ENCODE results near the gene IFI44L. TPM values are rescaled to one million over a fixed set of nuclear protein-coding genes. Genes with fewer than 3 reads are reported as not detected.

The IFI44L gene
- polyA plus RNA-seq, 1 donor (not counting 4 experiments of a cell fraction or from before 2014, with no cell fraction given): 34.8 TPM

DNA sequence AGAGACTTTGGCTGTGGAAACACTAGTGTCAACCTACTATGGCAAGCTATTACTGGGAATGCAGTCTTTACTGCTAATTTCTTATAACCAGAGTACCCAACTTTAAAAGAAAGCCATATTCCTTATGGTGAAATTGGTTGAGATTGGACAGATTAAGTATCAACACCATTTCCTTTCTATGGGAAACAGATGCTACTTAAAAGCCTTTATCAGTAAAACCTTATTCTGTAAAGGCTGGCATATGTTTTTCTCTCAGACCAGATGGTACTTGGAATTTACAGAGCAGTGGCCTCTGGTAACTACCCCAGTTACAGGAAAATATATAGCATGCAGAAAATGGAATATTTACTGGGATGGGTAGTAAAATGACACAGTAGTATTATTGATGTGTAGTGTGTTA, 48.2 kb downstream of the IFI44L start:
- Histone ChIP-seq H3K4me2 (ENCODE audit: control insufficient read depth, extremely low read depth, insufficient read depth, low read depth, low read length) (no peak overlapping the region), H3K9ac (ENCODE audit: control insufficient read depth, extremely low read depth, insufficient read depth, low read length) (no peak overlapping the region), H3K79me2 (ENCODE audit: control insufficient read depth, insufficient read depth, low read length) (no peaks in the 10 kb centered on the region), H3K4me1 (ENCODE audit: control insufficient read depth, extremely low read depth, insufficient read depth, low read length) (no peaks in the 10 kb centered on the region), H3K27ac (ENCODE audit: control insufficient read depth, insufficient read depth, low read length) (no peak overlapping the region), H3K4me3 (ENCODE audit: control insufficient read depth in 2 of 3, extremely low read depth in 1 of 3, insufficient read depth in 2 of 3, low read depth in 1 of 3, low read length in 3 of 3) (no peak overlapping the region), H3K36me3 (ENCODE audit: control insufficient read depth in 2 of 2, extremely low read depth in 1 of 2, insufficient read depth in 2 of 2, low read length in 2 of 2) (peaks cover 0 to 2% of the 10 kb centered on the region in 2 experiments), H4K20me1 (ENCODE audit: control insufficient read depth, extremely low read depth, insufficient read depth, low read length) (no peaks in the 10 kb centered on the region), H3K9me3 (ENCODE audit: control insufficient read depth, low read depth, low read length) (no peaks in the 10 kb centered on the region), H2AFZ (ENCODE audit: control insufficient read depth, low read length) (no peak overlapping the region), H3K27me3 (ENCODE audit: control insufficient read depth, extremely low read depth, insufficient read depth, low read length) (no peaks in the 10 kb centered on the region), H3K9me1 (ENCODE audit: control insufficient read depth, extremely low read depth, insufficient read depth, low read length) (no peaks in the 10 kb centered on the region)
- dilution Hi-C loops (cut with MboI; ENCODE audit: extremely low pct_ligation_motif_present, low sequenced_read_pairs): no loop called here
- no peak for FAIRE-seq
- TF ChIP-seq, protein P1, sequence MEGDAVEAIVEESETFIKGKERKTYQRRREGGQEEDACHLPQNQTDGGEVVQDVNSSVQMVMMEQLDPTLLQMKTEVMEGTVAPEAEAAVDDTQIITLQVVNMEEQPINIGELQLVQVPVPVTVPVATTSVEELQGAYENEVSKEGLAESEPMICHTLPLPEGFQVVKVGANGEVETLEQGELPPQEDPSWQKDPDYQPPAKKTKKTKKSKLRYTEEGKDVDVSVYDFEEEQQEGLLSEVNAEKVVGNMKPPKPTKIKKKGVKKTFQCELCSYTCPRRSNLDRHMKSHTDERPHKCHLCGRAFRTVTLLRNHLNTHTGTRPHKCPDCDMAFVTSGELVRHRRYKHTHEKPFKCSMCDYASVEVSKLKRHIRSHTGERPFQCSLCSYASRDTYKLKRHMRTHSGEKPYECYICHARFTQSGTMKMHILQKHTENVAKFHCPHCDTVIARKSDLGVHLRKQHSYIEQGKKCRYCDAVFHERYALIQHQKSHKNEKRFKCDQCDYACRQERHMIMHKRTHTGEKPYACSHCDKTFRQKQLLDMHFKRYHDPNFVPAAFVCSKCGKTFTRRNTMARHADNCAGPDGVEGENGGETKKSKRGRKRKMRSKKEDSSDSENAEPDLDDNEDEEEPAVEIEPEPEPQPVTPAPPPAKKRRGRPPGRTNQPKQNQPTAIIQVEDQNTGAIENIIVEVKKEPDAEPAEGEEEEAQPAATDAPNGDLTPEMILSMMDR (optimal IDR thresholded peaks at IDR 0.05 in 1 of 3, IDR thresholded peaks at IDR 0.05 in 1 of 3, conservative IDR thresholded peaks at IDR 0.05 in 1 of 3; ENCODE audit: extremely low read depth in 1 of 3, insufficient read depth in 2 of 3, low read length in 3 of 3): no peak
- TF ChIP-seq EZH2 (IDR thresholded peaks at IDR 0.05; ENCODE audit: low read length): no peak
- no peak for DNase-seq (ENCODE audit: low read depth, low spot score)

DNA sequence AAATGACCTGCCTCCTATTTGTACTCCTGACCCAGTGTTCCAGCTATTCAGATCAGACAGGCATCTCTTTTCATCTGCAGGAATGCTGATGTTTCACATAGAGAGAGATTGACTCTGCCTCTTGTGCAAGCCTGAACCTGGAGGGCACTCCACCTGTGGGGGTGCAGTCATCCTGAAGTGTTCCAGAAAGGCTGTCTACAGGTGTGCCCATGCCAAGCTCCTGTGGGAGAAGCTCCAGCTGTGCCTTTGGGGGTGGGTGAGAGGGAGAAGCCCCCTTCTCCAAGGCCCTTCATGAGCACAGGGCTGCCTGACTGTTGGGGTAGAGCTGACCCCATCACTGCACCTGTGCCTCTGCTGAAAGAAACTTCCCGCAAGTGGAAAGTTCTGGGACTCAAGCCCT, 52.2 kb downstream of the IFI44L start:
- H2AFZ ChIP-seq (ENCODE audit: control insufficient read depth, low read length): no peak overlapping the region
- FAIRE-seq (no peak), DNase-seq (ENCODE audit: low read depth, low spot score) (no peak)
- H3K27ac ChIP-seq (ENCODE audit: control insufficient read depth, insufficient read depth, low read length): no peak overlapping the region
- no peaks in the 10 kb centered on the region for H3K9me1 ChIP-seq (ENCODE audit: control insufficient read depth, extremely low read depth, insufficient read depth, low read length)
- no peaks in the 10 kb centered on the region for H3K9me3 ChIP-seq (ENCODE audit: control insufficient read depth, low read depth, low read length)
- no peak overlapping the region for H3K9ac ChIP-seq (ENCODE audit: control insufficient read depth, extremely low read depth, insufficient read depth, low read length)
- TF ChIP-seq, protein P1 (optimal IDR thresholded peaks at IDR 0.05 in 1 of 3, IDR thresholded peaks at IDR 0.05 in 1 of 3, conservative IDR thresholded peaks at IDR 0.05 in 1 of 3; ENCODE audit: extremely low read depth in 1 of 3, insufficient read depth in 2 of 3, low read length in 3 of 3): no peak
- TF ChIP-seq EZH2 (IDR thresholded peaks at IDR 0.05; ENCODE audit: low read length): no peak
- no peaks in the 10 kb centered on the region for H3K36me3 ChIP-seq (ENCODE audit: control insufficient read depth in 2 of 2, extremely low read depth in 1 of 2, insufficient read depth in 2 of 2, low read length in 2 of 2)
- no peaks in the 10 kb centered on the region for H3K79me2 ChIP-seq (ENCODE audit: control insufficient read depth, insufficient read depth, low read length)
- H3K4me1 ChIP-seq (ENCODE audit: control insufficient read depth, extremely low read depth, insufficient read depth, low read length): no peaks in the 10 kb centered on the region
- dilution Hi-C loops (cut with MboI; ENCODE audit: extremely low pct_ligation_motif_present, low sequenced_read_pairs): no loop called here
- no peaks in the 10 kb centered on the region for H3K27me3 ChIP-seq (ENCODE audit: control insufficient read depth, extremely low read depth, insufficient read depth, low read length)
- H3K4me3 ChIP-seq (ENCODE audit: control insufficient read depth in 2 of 3, extremely low read depth in 1 of 3, insufficient read depth in 2 of 3, low read depth in 1 of 3, low read length in 3 of 3): no peak overlapping the region
- H4K20me1 ChIP-seq (ENCODE audit: control insufficient read depth, extremely low read depth, insufficient read depth, low read length): no peaks in the 10 kb centered on the region
- no peak overlapping the region for H3K4me2 ChIP-seq (ENCODE audit: control insufficient read depth, extremely low read depth, insufficient read depth, low read depth, low read length)
